ENCODE measurements around the gene LDHD.

GRCh38 chr16:75107505-75107904, 9.1 kb downstream of the LDHD start:
- TF ChIP-seq EZH2 (IDR thresholded peaks at IDR 0.05; ENCODE audit: insufficient read depth, poor library complexity, severe bottlenecking) (no peak), EZH2phosphoT487 (IDR thresholded peaks at IDR 0.05; ENCODE audit: insufficient read depth, low read depth) (no peak)

Measured in GM23248 (cell line).